K562 (cell line): ENCODE results near the gene OCIAD1. TPM values are rescaled to one million over a fixed set of nuclear protein-coding genes. Genes with fewer than 3 reads are reported as not detected.

Experiments used
- CHD2 ChIP-seq: IDR thresholded peaks from 2 replicates; pipeline ENCODE4 v1.6.1; 2011; ENCODE audit warnings: low read depth, low read length
- GATAD2A ChIP-seq: fragments of 450-650 bp; IDR thresholded peaks from 2 replicates; pipeline ENCODE4 v1.6.1; 2017
- MECOM ChIP-seq: fragments of 250-450 bp; sonication (Bioruptor Pico); IDR thresholded peaks from 2 replicates; pipeline ENCODE4 v1.8.0; 2022; ENCODE audit warnings: inconsistent platforms
- MTF1 ChIP-seq: fragments of 250-450 bp; sonication (Bioruptor Pico); IDR thresholded peaks from 2 replicates; pipeline ENCODE4 v1.9.0; 2021; ENCODE audit warnings: moderate library complexity, mild to moderate bottlenecking, inconsistent platforms, borderline replicate concordance
- NFRKB ChIP-seq: fragments of 450-650 bp; IDR thresholded peaks from 2 replicates; pipeline ENCODE4 v1.6.1; 2016; ENCODE audit warnings: low read depth
- PHF21A ChIP-seq: fragments of 450-650 bp; IDR thresholded peaks from 2 replicates; pipeline ENCODE4 v1.6.1; 2017; ENCODE audit warnings: low read depth, borderline replicate concordance
- POLR2AphosphoS5 ChIP-seq: IDR thresholded peaks from 2 replicates; pipeline ENCODE4 v1.6.1; 2011; ENCODE audit warnings: mild to moderate bottlenecking, low read depth, low read length, moderate library complexity; ENCODE audit not compliant: control insufficient read depth, insufficient read depth
- PREB ChIP-seq: sonication (generic); formaldehyde crosslinking; IDR thresholded peaks from 2 replicates; pipeline ENCODE4 v1.8.1; 2023; ENCODE audit warnings: mild to moderate bottlenecking, missing genetic modification reagents
- PRMT5 ChIP-seq: sonication (generic); formaldehyde crosslinking; IDR thresholded peaks from 2 replicates; pipeline ENCODE4 v1.5.0; 2020; ENCODE audit warnings: missing genetic modification reagents
- SIN3B ChIP-seq: fragments of 450-650 bp; IDR thresholded peaks from 2 replicates; pipeline ENCODE4 v1.6.1; 2017; ENCODE audit warnings: low read depth, mild to moderate bottlenecking, moderate library complexity
- SRSF7 ChIP-seq: fragments of 200-400 bp; formaldehyde crosslinking; optimal IDR thresholded peaks from 2 replicates; pipeline ENCODE3; 2017; ENCODE audit warnings: mild to moderate bottlenecking, low read depth, low read length
- TSC22D4 ChIP-seq: fragments of 450-650 bp; IDR thresholded peaks from 2 replicates; pipeline ENCODE4 v1.6.1; 2016; ENCODE audit warnings: missing genetic modification characterization, missing biosample characterization, control low read depth
- ZBTB7A ChIP-seq: IDR thresholded peaks from 2 replicates; pipeline ENCODE4 v1.6.1; 2011; ENCODE audit warnings: low read depth, mild to moderate bottlenecking, low read length, moderate library complexity, borderline replicate concordance; ENCODE audit not compliant: control insufficient read depth
- ZC3H11A ChIP-seq: IDR thresholded peaks from 2 replicates; pipeline ENCODE4 v1.6.1; 2012; ENCODE audit warnings: low read depth, low read length, improper control_type of control experiment
- ZNF124 ChIP-seq: sonication (generic); formaldehyde crosslinking; IDR thresholded peaks from 2 replicates; pipeline ENCODE4 v1.8.1; 2022; ENCODE audit warnings: missing genetic modification reagents
- ZNF212 ChIP-seq: fragments of 450-650 bp; formaldehyde crosslinking; IDR thresholded peaks from 2 replicates; pipeline ENCODE4 v1.4.0; 2020; ENCODE audit warnings: mild to moderate bottlenecking
- ZNF407 ChIP-seq: fragments of 450-650 bp; IDR thresholded peaks from 2 replicates; pipeline ENCODE4 v1.6.1; 2016; ENCODE audit warnings: low read depth
- ZNF707 ChIP-seq: fragments of 250-450 bp; sonication (Bioruptor Pico); conservative IDR thresholded peaks from 2 replicates; pipeline ENCODE4 v1.8.0; 2022; ENCODE audit warnings: inconsistent platforms, mild to moderate bottlenecking, moderate library complexity
- polyA plus RNA-seq, 8 experiments: library from polyadenylated mRNA; depleted of rRNA in 4 of 8; stranded (reverse) in 5 of 8; unstranded in 3 of 8; fragments of >200 nt; fragmentation: Nextera tagmentation in 2 of 8; fragmentation: Illumina TruSeq in 1 of 8; extraction: Ambion mirVana in 2 of 8; extraction: Trizol in 1 of 8; gene quantifications; 2 replicates each; pipeline versions ENCODE4 v1.2.1 to v1.2.3, GENCODE V29; 2011 to 2014; ENCODE audit warnings: inconsistent platforms in 1 of 8, missing spikeins in 1 of 8
- total RNA-seq, 7 experiments: library from RNA; depleted of rRNA in 6 of 7; stranded (reverse); fragments of >200 nt in 6 of 7; fragmentation: Illumina TruSeq in 2 of 7; extraction: Trizol in 2 of 7; gene quantifications; 2 replicates each; pipeline versions ENCODE4 v1.2.1 to v1.2.3, GENCODE V29; 2011 to 2021; ENCODE audit warnings: low replicate concordance in 1 of 7
- TF ChIP-seq, protein P1 (sequence below): sonication (generic); formaldehyde crosslinking; IDR thresholded peaks from 2 replicates; pipeline ENCODE4 v1.8.1; 2022; ENCODE audit warnings: missing genetic modification reagents

Gene OCIAD1
- total and polyA plus RNA-seq, 9 of the 15 experiments (the other 6 are each of a cell fraction or from before 2014, with no cell fraction given) = 99.0 to 358 (median 196) TPM

GRCh38 chr4:48830706-48831531 lies at the start of gene OCIAD1 (continued):
- TF ChIP-seq PRMT5 (CRISPR knock-in tag) (peak; percentile 72; the same call in 1 of the 2 replicates), MECOM (CRISPR knock-in tag) (no peak), SRSF7 (no peak), CHD2 (peak; percentile 73), ZNF124 (CRISPR knock-in tag) (no peak), ZBTB7A (peak; percentile 78; the same call in 1 of the 2 replicates), ZNF707 (CRISPR knock-in tag) (no peak), ZNF407 (no peak), MTF1 (CRISPR knock-in tag) (no peak), GATAD2A (no peak), PHF21A (peak; percentile 80; the same call in 1 of the 2 replicates), POLR2AphosphoS5 (peak; percentile 70), PREB (no peak), ZNF212 (CRISPR knock-in tag) (no peak), NFRKB (peak; percentile 99), ZC3H11A (no peak), SIN3B (0 out of 2 replicates have a peak, but pooled peaks have one; percentile 47), TSC22D4 (tag) (no peak)
- TF ChIP-seq, protein P1, sequence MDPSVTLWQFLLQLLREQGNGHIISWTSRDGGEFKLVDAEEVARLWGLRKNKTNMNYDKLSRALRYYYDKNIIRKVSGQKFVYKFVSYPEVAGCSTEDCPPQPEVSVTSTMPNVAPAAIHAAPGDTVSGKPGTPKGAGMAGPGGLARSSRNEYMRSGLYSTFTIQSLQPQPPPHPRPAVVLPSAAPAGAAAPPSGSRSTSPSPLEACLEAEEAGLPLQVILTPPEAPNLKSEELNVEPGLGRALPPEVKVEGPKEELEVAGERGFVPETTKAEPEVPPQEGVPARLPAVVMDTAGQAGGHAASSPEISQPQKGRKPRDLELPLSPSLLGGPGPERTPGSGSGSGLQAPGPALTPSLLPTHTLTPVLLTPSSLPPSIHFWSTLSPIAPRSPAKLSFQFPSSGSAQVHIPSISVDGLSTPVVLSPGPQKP (CRISPR knock-in tag) = no peak
